CD4-positive, alpha-beta T cell (primary cell): ENCODE measurements around the gene RXFP2. TPM values are rescaled to one million over a fixed set of nuclear protein-coding genes. Genes with fewer than 3 reads are reported as not detected.

Experiments used
- ATAC-seq: fragments of 200-7000 bp; cut with Tn5 transposase; one replicate; pipeline ENCODE4 v1.10.0; 2022; ENCODE audit warnings: mild to moderate bottlenecking; ENCODE audit not compliant: poor library complexity
- CTCF ChIA-PET: fragments of 350-600 bp; sonication (Branson Sonifier 250); formaldehyde crosslinking; loops from one replicate; lab custom pipeline; 2021; ENCODE audit warnings: antibody characterized with exemption, inconsistent platforms; lab: Charles Lee
- POLR2A ChIA-PET: fragments of 350-600 bp; sonication (Branson Sonifier 250); formaldehyde crosslinking; loops from one replicate; lab custom pipeline; 2021; ENCODE audit warnings: antibody characterized with exemption, inconsistent platforms; lab: Charles Lee
- DNase-seq, 14 experiments: peaks; one replicate each; pipeline ENCODE4 v3.0.0-alpha.2; 2013 to 2020; ENCODE audit warnings: mixed read lengths in 2 of 14
- H3K27ac ChIP-seq, 2 donors: one replicate each; pipeline versions ENCODE4 v1.5.1 to v1.7.0; 2013; ENCODE audit warnings: low read length in 2 of 2, low read depth in 1 of 2, mild to moderate bottlenecking in 1 of 2
- H3K27me3 ChIP-seq, 2 experiments: 1 replicate in 1 of 2; 2 replicates in 1 of 2; pipeline versions ENCODE4 v1.6.1 to v1.7.0; 2013; ENCODE audit warnings: low read length in 2 of 2, control low read depth in 1 of 2, mild to moderate bottlenecking in 1 of 2, moderate library complexity in 1 of 2; ENCODE audit not compliant: insufficient read depth in 2 of 2, control insufficient read depth in 1 of 2
- H3K36me3 ChIP-seq: one replicate; pipeline ENCODE4 v1.6.1; 2013; ENCODE audit warnings: low read length, control low read depth; ENCODE audit not compliant: insufficient read depth
- H3K4me1 ChIP-seq: one replicate; pipeline ENCODE4 v1.6.1; 2013; ENCODE audit warnings: low read length, control low read depth; ENCODE audit not compliant: insufficient read depth
- H3K4me3 ChIP-seq: one replicate; pipeline ENCODE4 v1.5.1; 2013; ENCODE audit warnings: mild to moderate bottlenecking, low read length, moderate library complexity
- H3K9me3 ChIP-seq, 2 experiments: 1 replicate in 1 of 2; 2 replicates in 1 of 2; pipeline versions ENCODE4 v1.6.1 to v1.7.0; 2013; ENCODE audit warnings: low read length in 2 of 2, mild to moderate bottlenecking in 2 of 2, control low read depth in 1 of 2, moderate library complexity in 1 of 2; ENCODE audit not compliant: control insufficient read depth in 1 of 2, insufficient read depth in 1 of 2
- H3K27ac Mint-ChIP-seq: one replicate; pipeline ENCODE4 v1.8.0; 2020; ENCODE audit warnings: mixed read lengths
- H3K27me3 Mint-ChIP-seq: one replicate; pipeline ENCODE4 v1.8.0; 2021; ENCODE audit warnings: mixed read lengths
- H3K36me3 Mint-ChIP-seq: one replicate; pipeline ENCODE4 v1.8.0; 2021; ENCODE audit warnings: low read depth, mixed read lengths
- H3K4me1 Mint-ChIP-seq: one replicate; pipeline ENCODE4 v1.8.0; 2021; ENCODE audit warnings: low read depth, mixed read lengths
- H3K4me3 Mint-ChIP-seq: one replicate; pipeline ENCODE4 v1.8.0; 2020; ENCODE audit warnings: mild to moderate bottlenecking, mixed read lengths
- H3K9me3 Mint-ChIP-seq: one replicate; pipeline ENCODE4 v1.8.0; 2020; ENCODE audit warnings: mixed read lengths
- CTCF ChIP-seq: fragments of 200-600 bp; IDR thresholded peaks from one replicate; pipeline ENCODE4 v1.8.0; 2022; ENCODE audit warnings: antibody characterized with exemption, mild to moderate bottlenecking
- intact Hi-C, 2 experiments: fragments of 100-400 bp; cut with DNase I in 1 of 2; cut with micrococcal nuclease in 1 of 2; formaldehyde crosslinking; loops; one replicate each; pipeline versions ENCODE4 v1.15.1 to v1.9.0; 2023 to 2025; cut with DNase I, micrococcal nuclease
- total RNA-seq, 174 experiments: library from RNA in 2 of 174; stranded (reverse) in 2 of 174; gene quantifications; one replicate each; pipeline ENCODE4 v1.2.3 and lab custom pipeline; 2021 to 2026

RXFP2 gene
- total RNA-seq, 2 experiments from 2014 or later, result not detected

GRCh38 chr13:31749929-31750328, 10.6 kb downstream of the RXFP2 start:
- H3K36me3 Mint-ChIP-seq, result no peaks in the 10 kb centered on the region
- no peak for TF ChIP-seq CTCF
- intact Hi-C loops, result no loop called here
- Histone ChIP-seq H3K27ac (no peak overlapping the region), H3K27me3 (no peaks in the 10 kb centered on the region), H3K4me3 (no peak overlapping the region), H3K36me3 (no peaks in the 10 kb centered on the region), H3K4me1 (no peaks in the 10 kb centered on the region), H3K9me3 (no peaks in the 10 kb centered on the region)
- DNase-seq (no peak), ATAC-seq (no peak)
- POLR2A ChIA-PET, result no interaction called here
- CTCF ChIA-PET, result no interaction called here
- H3K9me3 Mint-ChIP-seq, result no peaks in the 10 kb centered on the region
- no peak overlapping the region for H3K27ac Mint-ChIP-seq
- peaks cover 11% of the 10 kb centered on the region for H3K27me3 Mint-ChIP-seq
- H3K4me1 Mint-ChIP-seq, result no peaks in the 10 kb centered on the region
- no peak overlapping the region for H3K4me3 Mint-ChIP-seq

- no peak for TF ChIP-seq CTCF
- no peak for ATAC-seq
- Histone ChIP-seq H3K27me3 (no peaks in the 10 kb centered on the region), H3K27ac (no peak overlapping the region), H3K4me3 (no peak overlapping the region), H3K4me1 (no peaks in the 10 kb centered on the region), H3K36me3 (no peaks in the 10 kb centered on the region), H3K9me3 (no peaks in the 10 kb centered on the region)
- DNase-seq, result no peak
- H3K27ac Mint-ChIP-seq, result no peak overlapping the region
- POLR2A ChIA-PET, result no interaction called here
- H3K4me3 Mint-ChIP-seq, result no peak overlapping the region
- intact Hi-C loops, result no loop called here
- H3K4me1 Mint-ChIP-seq, result no peaks in the 10 kb centered on the region
- peaks cover 18% of the 10 kb centered on the region for H3K27me3 Mint-ChIP-seq
- H3K9me3 Mint-ChIP-seq, result no peaks in the 10 kb centered on the region
- no peaks in the 10 kb centered on the region for H3K36me3 Mint-ChIP-seq
- CTCF ChIA-PET, result interaction anchor here (0.5 kb wide), 1 partner anchor 62 kb away, joined by 3 read pairs; no protein-coding TSS in a partner anchor
These were observed 15.9 kb downstream of the RXFP2 start for GRCh38 chr13:31755211-31755610.

- Mint-ChIP-seq H3K4me3 (no peak overlapping the region), H3K4me1 (no peaks in the 10 kb centered on the region), H3K27ac (no peak overlapping the region), H3K27me3 (peaks cover 13% of the 10 kb centered on the region), H3K9me3 (no peaks in the 10 kb centered on the region), H3K36me3 (no peaks in the 10 kb centered on the region)
- POLR2A ChIA-PET, result no interaction called here
- intact Hi-C loops, result no loop called here
- no peak overlapping the region for H3K4me3 ChIP-seq
- no peaks in the 10 kb centered on the region for H3K4me1 ChIP-seq
- H3K27ac ChIP-seq, result no peak overlapping the region
- no peak for DNase-seq
- CTCF ChIA-PET, result interaction anchor here (0.5 kb wide), 1 partner anchor 62 kb away, joined by 3 read pairs; no protein-coding TSS in a partner anchor
- no peak for TF ChIP-seq CTCF
- ATAC-seq, result no peak
- no peaks in the 10 kb centered on the region for H3K9me3 ChIP-seq
- no peaks in the 10 kb centered on the region for H3K27me3 ChIP-seq
- no peaks in the 10 kb centered on the region for H3K36me3 ChIP-seq
These were observed 16.5 kb downstream of the RXFP2 start for GRCh38 chr13:31755803-31756212.
